Ishikawa (cell line): Measurements from ENCODE around the gene IL17RA.

ENCODE experiments used
- CEBPB ChIP-seq: IDR thresholded peaks from 2 replicates; pipeline ENCODE4 v1.6.1; 2012
- CREB1 ChIP-seq: IDR thresholded peaks from 2 replicates; pipeline ENCODE4 v1.6.1; 2012; ENCODE audit warnings: low read depth
- EP300 ChIP-seq: IDR thresholded peaks from 2 replicates; pipeline ENCODE4 v1.6.1; 2012; ENCODE audit warnings: borderline replicate concordance
- FOXM1 ChIP-seq: IDR thresholded peaks from 2 replicates; pipeline ENCODE4 v1.6.1; 2012; ENCODE audit warnings: low read depth, borderline replicate concordance
- NFIC ChIP-seq: IDR thresholded peaks from 2 replicates; pipeline ENCODE4 v1.6.1; 2012
- RAD21 ChIP-seq: IDR thresholded peaks from 2 replicates; pipeline ENCODE4 v1.6.1; 2012; ENCODE audit warnings: low read depth
- TAF1 ChIP-seq: IDR thresholded peaks from 2 replicates; pipeline ENCODE4 v1.6.1; 2012; ENCODE audit warnings: low read depth, mild to moderate bottlenecking
- ZBTB7A ChIP-seq: IDR thresholded peaks from 2 replicates; pipeline ENCODE4 v1.6.1; 2012; ENCODE audit warnings: low read depth
- TF ChIP-seq, protein P1 (sequence below): IDR thresholded peaks from 2 replicates; pipeline ENCODE4 v1.6.1; 2012

Gene IL17RA

DNA sequence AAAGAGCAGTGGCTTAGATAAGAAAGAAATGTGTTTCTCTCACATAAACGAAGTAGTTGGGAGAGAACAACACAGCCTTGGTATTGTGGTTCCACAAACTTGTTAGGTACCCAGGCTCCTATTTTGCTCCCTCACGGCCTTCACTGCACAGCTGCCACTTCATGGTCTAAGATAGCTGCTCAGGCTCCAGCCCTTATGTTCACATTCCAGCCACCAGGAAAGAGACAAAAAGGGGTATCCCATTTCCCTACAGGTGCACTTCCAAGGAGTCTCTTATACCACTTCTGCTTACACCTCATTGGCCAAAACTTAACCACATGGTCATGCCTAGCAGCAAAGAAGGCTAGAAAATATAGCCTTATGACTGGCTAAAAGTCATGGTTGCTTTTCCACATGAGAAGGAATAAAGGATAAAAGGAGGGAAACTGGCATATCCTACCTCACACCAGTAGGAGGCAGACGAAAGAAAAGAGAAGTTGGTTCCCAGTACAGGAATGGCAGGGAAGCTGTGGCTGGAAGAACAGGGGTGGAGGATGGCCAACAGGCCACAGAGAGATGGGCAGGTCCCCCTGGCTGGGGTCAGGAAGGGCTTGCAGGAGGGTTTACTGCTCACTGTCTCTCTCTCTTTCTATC, 79.7 kb downstream of the IL17RA start:
- TF ChIP-seq ZBTB7A, result no peak
- TF ChIP-seq EP300, result no peak
- TF ChIP-seq, protein P1, sequence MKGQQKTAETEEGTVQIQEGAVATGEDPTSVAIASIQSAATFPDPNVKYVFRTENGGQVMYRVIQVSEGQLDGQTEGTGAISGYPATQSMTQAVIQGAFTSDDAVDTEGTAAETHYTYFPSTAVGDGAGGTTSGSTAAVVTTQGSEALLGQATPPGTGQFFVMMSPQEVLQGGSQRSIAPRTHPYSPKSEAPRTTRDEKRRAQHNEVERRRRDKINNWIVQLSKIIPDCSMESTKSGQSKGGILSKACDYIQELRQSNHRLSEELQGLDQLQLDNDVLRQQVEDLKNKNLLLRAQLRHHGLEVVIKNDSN, result no peak
- TF ChIP-seq CREB1, result no peak
- no peak for TF ChIP-seq TAF1
- no peak for TF ChIP-seq CEBPB
- TF ChIP-seq RAD21, result no peak
- TF ChIP-seq NFIC, result no peak
- TF ChIP-seq FOXM1, result no peak
